ENCODE results near the gene MAP2K3.

MAP2K3 gene

DNA sequence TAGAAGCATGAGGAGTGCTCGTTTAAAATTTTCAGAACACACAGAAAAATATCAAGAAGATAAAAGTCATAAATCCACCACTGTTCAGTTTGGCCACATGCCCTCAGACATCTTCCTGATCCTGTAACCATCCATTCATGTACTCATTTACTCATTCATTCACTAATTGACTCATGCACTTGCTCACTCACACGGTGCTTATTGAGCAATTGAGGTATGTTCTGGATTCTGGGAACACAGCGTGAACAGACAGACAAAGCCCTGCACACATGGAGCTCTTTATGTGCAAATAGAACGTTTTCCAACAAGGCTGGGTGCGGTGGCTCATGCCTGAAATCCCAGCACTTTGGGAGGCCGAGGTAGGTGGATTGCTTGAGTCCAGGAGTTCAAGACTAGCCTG, 21.1 kb upstream of the MAP2K3 start:
- no peak for ATAC-seq
- no peak for TF ChIP-seq PPARA (CRISPR knock-in tag; IDR thresholded peaks at IDR 0.05; ENCODE audit: borderline replicate concordance)
- no peak for TF ChIP-seq ZFP3 (CRISPR knock-in tag; IDR thresholded peaks at IDR 0.05)
- TF ChIP-seq ZNF565 (CRISPR knock-in tag; conservative IDR thresholded peaks at IDR 0.05; ENCODE audit: low read depth) = no peak
- no peak for TF ChIP-seq ZNF70 (CRISPR knock-in tag; IDR thresholded peaks at IDR 0.05)
- TF ChIP-seq CSDC2 (CRISPR knock-in tag; IDR thresholded peaks at IDR 0.05) = no peak
- TF ChIP-seq OSR1 (CRISPR knock-in tag; IDR thresholded peaks at IDR 0.05) = no peak
- no peak for TF ChIP-seq ZC3H10 (CRISPR knock-in tag; IDR thresholded peaks at IDR 0.05)
- no peak for TF ChIP-seq ISL1 (CRISPR knock-in tag; IDR thresholded peaks at IDR 0.05)
- no peak for TF ChIP-seq TOX (CRISPR knock-in tag; IDR thresholded peaks at IDR 0.05; ENCODE audit: borderline replicate concordance)
- no peak for TF ChIP-seq TCF4 (CRISPR knock-in tag; IDR thresholded peaks at IDR 0.05; ENCODE audit: borderline replicate concordance)
- TF ChIP-seq CSRNP3 (CRISPR knock-in tag; IDR thresholded peaks at IDR 0.05) = no peak
- no peak for TF ChIP-seq ESRRG (CRISPR knock-in tag; IDR thresholded peaks at IDR 0.05)
- no peak for TF ChIP-seq CREB5 (CRISPR knock-in tag; IDR thresholded peaks at IDR 0.05; ENCODE audit: low read depth)

GRCh38 chr17:21268596-21269188, 15.8 kb upstream of the MAP2K3 start:
- TF ChIP-seq SNAI2 (CRISPR knock-in tag; IDR thresholded peaks at IDR 0.05) (no peak), ARNTL (CRISPR knock-in tag; IDR thresholded peaks at IDR 0.05; ENCODE audit: borderline replicate concordance, low read depth) (no peak), ZC3H10 (CRISPR knock-in tag; IDR thresholded peaks at IDR 0.05) (no peak), ZFP3 (CRISPR knock-in tag; IDR thresholded peaks at IDR 0.05) (peak; percentile 94), ZFP30 (CRISPR knock-in tag; IDR thresholded peaks at IDR 0.05) (no peak), GLIS3 (CRISPR knock-in tag; IDR thresholded peaks at IDR 0.05) (no peak), CSRNP3 (CRISPR knock-in tag; IDR thresholded peaks at IDR 0.05) (no peak)
- no peak for ATAC-seq

DNA sequence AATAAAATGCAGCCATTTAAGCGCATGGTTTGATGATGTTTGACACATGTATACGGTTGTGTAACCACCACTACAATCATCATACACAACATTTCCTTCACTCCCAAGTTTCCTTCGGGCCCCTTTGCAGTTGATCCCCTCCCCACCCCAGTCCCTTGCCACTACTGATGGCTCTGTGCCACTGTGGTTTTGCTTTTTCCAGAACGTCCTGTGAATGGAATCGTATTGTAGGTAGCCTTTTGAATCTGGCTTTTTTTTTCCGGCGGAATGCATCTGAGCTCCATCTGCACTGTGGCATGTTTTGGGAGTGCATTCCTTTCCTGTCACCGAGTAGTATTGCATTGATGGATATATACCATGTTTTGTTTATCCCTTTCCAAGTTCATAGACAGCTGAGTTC, 15.1 kb upstream of the MAP2K3 start:
- ATAC-seq = no peak
- TF ChIP-seq CSRNP3 (CRISPR knock-in tag; IDR thresholded peaks at IDR 0.05) = no peak
- no peak for TF ChIP-seq RARB (CRISPR knock-in tag; IDR thresholded peaks at IDR 0.05)

GRCh38 chr17:21271454-21272183, 12.9 kb upstream of the MAP2K3 start:
- TF ChIP-seq POU6F1 (CRISPR knock-in tag; IDR thresholded peaks at IDR 0.05; ENCODE audit: borderline replicate concordance, low read depth) = no peak
- ATAC-seq = no peak

GRCh38 chr17:21272250-21272649, 12.3 kb upstream of the MAP2K3 start:
- TF ChIP-seq TCF4 (CRISPR knock-in tag; IDR thresholded peaks at IDR 0.05; ENCODE audit: borderline replicate concordance) (no peak), POU6F1 (CRISPR knock-in tag; IDR thresholded peaks at IDR 0.05; ENCODE audit: borderline replicate concordance, low read depth) (no peak), ZNF70 (CRISPR knock-in tag; IDR thresholded peaks at IDR 0.05) (no peak), ZFP3 (CRISPR knock-in tag; IDR thresholded peaks at IDR 0.05) (no peak), TOX (CRISPR knock-in tag; IDR thresholded peaks at IDR 0.05; ENCODE audit: borderline replicate concordance) (no peak), GLIS3 (CRISPR knock-in tag; IDR thresholded peaks at IDR 0.05) (no peak), ZFP30 (CRISPR knock-in tag; IDR thresholded peaks at IDR 0.05) (no peak), ZC3H10 (CRISPR knock-in tag; IDR thresholded peaks at IDR 0.05) (no peak), ESRRG (CRISPR knock-in tag; IDR thresholded peaks at IDR 0.05) (no peak), PPARA (CRISPR knock-in tag; IDR thresholded peaks at IDR 0.05; ENCODE audit: borderline replicate concordance) (no peak), ARNTL (CRISPR knock-in tag; IDR thresholded peaks at IDR 0.05; ENCODE audit: borderline replicate concordance, low read depth) (no peak), ZNF8 (CRISPR knock-in tag; IDR thresholded peaks at IDR 0.05) (no peak), CSDC2 (CRISPR knock-in tag; IDR thresholded peaks at IDR 0.05) (no peak), CSRNP3 (CRISPR knock-in tag; IDR thresholded peaks at IDR 0.05) (no peak), OSR1 (CRISPR knock-in tag; IDR thresholded peaks at IDR 0.05) (no peak), ZNF565 (CRISPR knock-in tag; conservative IDR thresholded peaks at IDR 0.05; ENCODE audit: low read depth) (no peak)

More at GRCh38 chr17:21272250-21272649, 12.3 kb upstream of the MAP2K3 start:
- no peak for ATAC-seq
